ENCODE measurements around the gene ZNF518A. TPM values are rescaled to one million over a fixed set of nuclear protein-coding genes. Genes with fewer than 3 reads are reported as not detected.
A peak's percentile ranks its signal among the peaks of the same experiment; 100 is the strongest.

ZNF518A gene
- total and polyA plus RNA-seq, 2 of the 13 experiments (the other 11 are each of a cell fraction or from before 2014, with no cell fraction given), result 21.7 to 37.1 TPM

DNA sequence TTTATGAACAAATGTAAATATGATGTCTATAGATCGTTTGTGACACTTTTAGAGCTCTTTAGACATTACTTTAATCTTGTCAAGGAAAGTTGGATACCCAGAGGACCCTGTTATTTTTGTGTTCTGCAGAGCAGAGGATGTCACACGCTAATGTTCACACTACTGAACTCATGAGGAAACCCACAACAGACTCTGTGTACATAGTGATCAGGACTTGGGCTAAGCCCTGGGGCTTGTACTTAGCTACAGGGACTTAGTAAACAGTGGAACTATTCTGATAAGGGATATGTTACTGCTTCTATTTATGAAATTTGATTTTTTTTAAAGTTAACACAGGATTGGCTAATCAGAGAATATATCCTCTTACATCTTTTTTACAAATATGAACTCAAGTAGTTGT lies 36.1 kb upstream of the ZNF518A start:
- Histone ChIP-seq H3K36me3 (replicated peaks in 1 of 2; ENCODE audit: control insufficient read depth in 1 of 2, insufficient read depth in 2 of 2, low read length in 2 of 2) (no peaks in the 10 kb centered on the region), H4K20me1 (ENCODE audit: insufficient read depth, low read length) (no peaks in the 10 kb centered on the region), H2AFZ (ENCODE audit: low read length) (peak overlapping the region; percentile 65), H3K9me3 (ENCODE audit: low read length) (no peaks in the 10 kb centered on the region), H3K79me2 (ENCODE audit: insufficient read depth, low read length) (no peaks in the 10 kb centered on the region), H3K9ac (ENCODE audit: insufficient read depth, low read depth, low read length) (peak overlapping the region; percentile 65), H3K4me2 (ENCODE audit: low read depth, low read length) (peak overlapping the region; percentile 88), H3K27ac (ENCODE audit: extremely low read length, insufficient read depth, low read length) (peak overlapping the region; percentile 89), H3K27me3 (ENCODE audit: control insufficient read depth in 1 of 2, insufficient read depth in 2 of 2, low read length in 2 of 2) (no peaks in the 10 kb centered on the region; a peak in 1 of 5 replicates), H3K4me1 (ENCODE audit: insufficient read depth, low read length) (peaks cover 48% of the 10 kb centered on the region), H3K4me3 (replicated peaks in 1 of 3; ENCODE audit: insufficient read depth in 1 of 3, low read depth in 2 of 3, low read length in 3 of 3) (peak overlapping the region; percentile 21 to 62 (median 51); a peak in 4 of 6 replicates)
- BruUV-seq (replicated peaks), result no TSS peak
- WGBS (ENCODE audit: low lambda C conversion rate), result 0% methylated on average over 2 of the region's 2 CpGs
- peak; percentile 63 for DNase-seq (ENCODE audit: low spot score)
- no peak for FAIRE-seq
- in situ Hi-C loops (cut with HindIII; ENCODE audit: extremely low pct_ligation_motif_present, low pct_unique_long_range_greater_than_20kb) (loop anchor here (5.0 kb wide), 1 partner anchor 33 kb away; no protein-coding TSS in a partner anchor), intact Hi-C loops (cut with micrococcal nuclease; ENCODE audit: unreplicated experiment) (loop anchor here (2.0 to 5.0 kb wide), 2 partner anchors 31 to 47 kb away; no protein-coding TSS in a partner anchor)
- POLR2A ChIA-PET, result interaction anchor here (0.9 to 3.4 kb wide), 10 partner anchors 10 to 50 kb away, joined by 3 to 186 read pairs (median 5); partner anchors contain the start of genes CCNJ and ZNF518A
- CTCF ChIA-PET (ENCODE audit: low intra/inter-chr PET ratio, low total read pairs), result no interaction called here
- peak; percentile 64 for ATAC-seq
- TF ChIP-seq ZC3H13 (CRISPR knock-in tag; IDR thresholded peaks at IDR 0.05) (no peak), STAT5B (CRISPR knock-in tag; IDR thresholded peaks at IDR 0.05) (no peak), SRSF1 (optimal IDR thresholded peaks at IDR 0.05; ENCODE audit: low read depth, low read length) (no peak), FOXA3 (CRISPR knock-in tag; IDR thresholded peaks at IDR 0.05) (peak; percentile 93), ETV5 (CRISPR knock-in tag; IDR thresholded peaks at IDR 0.05; ENCODE audit: borderline replicate concordance) (peak; percentile 13; the same call in 1 of the 2 replicates), NFKBIZ (CRISPR knock-in tag; IDR thresholded peaks at IDR 0.05) (0 out of 2 replicates have a peak, but pooled peaks have one; percentile 42), DMAP1 (CRISPR knock-in tag; IDR thresholded peaks at IDR 0.05) (0 out of 2 replicates have a peak, but pooled peaks have one; percentile 4), CEBPG (CRISPR knock-in tag; IDR thresholded peaks at IDR 0.05) (0 out of 2 replicates have a peak, but pooled peaks have one; percentile 10), SAP130 (CRISPR knock-in tag; IDR thresholded peaks at IDR 0.05; ENCODE audit: low read depth) (peak; percentile 35), FOXP1 (IDR thresholded peaks at IDR 0.05) (no peak), FOXP1 (CRISPR knock-in tag; IDR thresholded peaks at IDR 0.05) (peak; percentile 73), ZNF136 (CRISPR knock-in tag; IDR thresholded peaks at IDR 0.05; ENCODE audit: low read depth) (no peak), ZNF564 (CRISPR knock-in tag; IDR thresholded peaks at IDR 0.05) (no peak), SP140L (CRISPR knock-in tag; IDR thresholded peaks at IDR 0.05; ENCODE audit: borderline replicate concordance) (0 out of 2 replicates have a peak, but pooled peaks have one; percentile 49), ZNF792 (CRISPR knock-in tag; IDR thresholded peaks at IDR 0.05) (peak; percentile 68), TEAD3 (CRISPR knock-in tag; optimal IDR thresholded peaks at IDR 0.05; ENCODE audit: borderline replicate concordance) (no peak), MIXL1 (CRISPR knock-in tag; IDR thresholded peaks at IDR 0.05) (0 out of 2 replicates have a peak, but pooled peaks have one; percentile 14), CREM (IDR thresholded peaks at IDR 0.05) (0 out of 2 replicates have a peak, but pooled peaks have one; percentile 25), CREM (CRISPR knock-in tag; IDR thresholded peaks at IDR 0.05) (no peak), GATAD2A (CRISPR knock-in tag; IDR thresholded peaks at IDR 0.05) (peak; percentile 74)
- TF ChIP-seq, protein P1, sequence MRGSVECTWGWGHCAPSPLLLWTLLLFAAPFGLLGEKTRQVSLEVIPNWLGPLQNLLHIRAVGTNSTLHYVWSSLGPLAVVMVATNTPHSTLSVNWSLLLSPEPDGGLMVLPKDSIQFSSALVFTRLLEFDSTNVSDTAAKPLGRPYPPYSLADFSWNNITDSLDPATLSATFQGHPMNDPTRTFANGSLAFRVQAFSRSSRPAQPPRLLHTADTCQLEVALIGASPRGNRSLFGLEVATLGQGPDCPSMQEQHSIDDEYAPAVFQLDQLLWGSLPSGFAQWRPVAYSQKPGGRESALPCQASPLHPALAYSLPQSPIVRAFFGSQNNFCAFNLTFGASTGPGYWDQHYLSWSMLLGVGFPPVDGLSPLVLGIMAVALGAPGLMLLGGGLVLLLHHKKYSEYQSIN (CRISPR knock-in tag; IDR thresholded peaks at IDR 0.05; ENCODE audit: borderline replicate concordance), result no peak
- TF ChIP-seq, protein P2, sequence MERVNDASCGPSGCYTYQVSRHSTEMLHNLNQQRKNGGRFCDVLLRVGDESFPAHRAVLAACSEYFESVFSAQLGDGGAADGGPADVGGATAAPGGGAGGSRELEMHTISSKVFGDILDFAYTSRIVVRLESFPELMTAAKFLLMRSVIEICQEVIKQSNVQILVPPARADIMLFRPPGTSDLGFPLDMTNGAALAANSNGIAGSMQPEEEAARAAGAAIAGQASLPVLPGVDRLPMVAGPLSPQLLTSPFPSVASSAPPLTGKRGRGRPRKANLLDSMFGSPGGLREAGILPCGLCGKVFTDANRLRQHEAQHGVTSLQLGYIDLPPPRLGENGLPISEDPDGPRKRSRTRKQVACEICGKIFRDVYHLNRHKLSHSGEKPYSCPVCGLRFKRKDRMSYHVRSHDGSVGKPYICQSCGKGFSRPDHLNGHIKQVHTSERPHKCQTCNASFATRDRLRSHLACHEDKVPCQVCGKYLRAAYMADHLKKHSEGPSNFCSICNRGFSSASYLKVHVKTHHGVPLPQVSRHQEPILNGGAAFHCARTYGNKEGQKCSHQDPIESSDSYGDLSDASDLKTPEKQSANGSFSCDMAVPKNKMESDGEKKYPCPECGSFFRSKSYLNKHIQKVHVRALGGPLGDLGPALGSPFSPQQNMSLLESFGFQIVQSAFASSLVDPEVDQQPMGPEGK (CRISPR knock-in tag; IDR thresholded peaks at IDR 0.05), result peak; percentile 32; the same call in 1 of the 2 replicates
- TF ChIP-seq, protein P3, sequence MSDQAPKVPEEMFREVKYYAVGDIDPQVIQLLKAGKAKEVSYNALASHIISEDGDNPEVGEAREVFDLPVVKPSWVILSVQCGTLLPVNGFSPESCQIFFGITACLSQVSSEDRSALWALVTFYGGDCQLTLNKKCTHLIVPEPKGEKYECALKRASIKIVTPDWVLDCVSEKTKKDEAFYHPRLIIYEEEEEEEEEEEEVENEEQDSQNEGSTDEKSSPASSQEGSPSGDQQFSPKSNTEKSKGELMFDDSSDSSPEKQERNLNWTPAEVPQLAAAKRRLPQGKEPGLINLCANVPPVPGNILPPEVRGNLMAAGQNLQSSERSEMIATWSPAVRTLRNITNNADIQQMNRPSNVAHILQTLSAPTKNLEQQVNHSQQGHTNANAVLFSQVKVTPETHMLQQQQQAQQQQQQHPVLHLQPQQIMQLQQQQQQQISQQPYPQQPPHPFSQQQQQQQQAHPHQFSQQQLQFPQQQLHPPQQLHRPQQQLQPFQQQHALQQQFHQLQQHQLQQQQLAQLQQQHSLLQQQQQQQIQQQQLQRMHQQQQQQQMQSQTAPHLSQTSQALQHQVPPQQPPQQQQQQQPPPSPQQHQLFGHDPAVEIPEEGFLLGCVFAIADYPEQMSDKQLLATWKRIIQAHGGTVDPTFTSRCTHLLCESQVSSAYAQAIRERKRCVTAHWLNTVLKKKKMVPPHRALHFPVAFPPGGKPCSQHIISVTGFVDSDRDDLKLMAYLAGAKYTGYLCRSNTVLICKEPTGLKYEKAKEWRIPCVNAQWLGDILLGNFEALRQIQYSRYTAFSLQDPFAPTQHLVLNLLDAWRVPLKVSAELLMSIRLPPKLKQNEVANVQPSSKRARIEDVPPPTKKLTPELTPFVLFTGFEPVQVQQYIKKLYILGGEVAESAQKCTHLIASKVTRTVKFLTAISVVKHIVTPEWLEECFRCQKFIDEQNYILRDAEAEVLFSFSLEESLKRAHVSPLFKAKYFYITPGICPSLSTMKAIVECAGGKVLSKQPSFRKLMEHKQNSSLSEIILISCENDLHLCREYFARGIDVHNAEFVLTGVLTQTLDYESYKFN (CRISPR knock-in tag; conservative IDR thresholded peaks at IDR 0.05), result 0 out of 2 replicates have a peak, but pooled peaks have one; percentile 2
